GM12878 (cell line): ENCODE results near the gene SETBP1. TPM values are rescaled to one million over a fixed set of nuclear protein-coding genes. Genes with fewer than 3 reads are reported as not detected.

Experiments used
- ATAC-seq: fragments of 200-7000 bp; cut with Tn5 transposase; 3 replicates; pipeline ENCODE4 v1.9.1; 2020; ENCODE audit warnings: mild to moderate bottlenecking, moderate library complexity
- BruUV-seq: library from RNA; stranded (reverse); fragments of 400-500 nt; replicated peaks from 2 replicates; lab custom pipeline; 2021; lab: Mats Ljungman, UMichigan
- CTCF ChIA-PET: fragments of 300-600 bp; sonication (Branson Sonifier 250); formaldehyde crosslinking; extraction: SDS; loops from one replicate; lab custom pipeline; 2021; ENCODE audit warnings: inconsistent platforms; lab: Yijun Ruan, JAX
- POLR2A ChIA-PET: fragments of 350-600 bp; formaldehyde crosslinking; extraction: SDS; loops from one replicate; lab custom pipeline; 2021; ENCODE audit warnings: inconsistent platforms; lab: Charles Lee
- RAD21 ChIA-PET: fragments of 300-600 bp; sonication (Branson Sonifier 250); formaldehyde crosslinking; loops from one replicate; lab custom pipeline; 2023; ENCODE audit warnings: antibody characterized with exemption; ENCODE audit not compliant: unreplicated experiment; lab: Charles Lee
- SMC1A ChIA-PET: fragments of 300-600 bp; sonication (Branson Sonifier 250); formaldehyde crosslinking; loops from one replicate; lab custom pipeline; 2023; ENCODE audit not compliant: unreplicated experiment, uncharacterized antibody; lab: Charles Lee
- DNase-seq: peaks from one replicate; pipeline ENCODE4 v3.0.0-alpha.2; 2011; ENCODE audit warnings: low read depth, low spot score
- FAIRE-seq: peaks from 3 replicates; lab custom pipeline; 2011; peaks lifted over from hg19 to GRCh38; lab: Jason Lieb, UNC
- H2AFZ ChIP-seq: 2 replicates; pipeline ENCODE4 v1.6.0; 2011; ENCODE audit warnings: low read depth, low read length, control low read depth; ENCODE audit not compliant: control insufficient read depth
- H3K27ac ChIP-seq: 2 replicates; pipeline ENCODE4 v1.5.1; 2011; ENCODE audit warnings: control low read depth; ENCODE audit not compliant: control insufficient read depth, insufficient read depth
- H3K27me3 ChIP-seq, 2 experiments: replicated peaks in 1 of 2; 2 replicates each; pipeline versions ENCODE4 v1.6.0 to v1.6.1; 2011; ENCODE audit warnings: low read length in 1 of 2; ENCODE audit not compliant: control insufficient read depth in 2 of 2, insufficient read depth in 2 of 2
- H3K36me3 ChIP-seq, 2 experiments: 2 replicates each; pipeline ENCODE4 v1.5.1; 2011; ENCODE audit warnings: low read length in 1 of 2; ENCODE audit not compliant: control insufficient read depth in 2 of 2, insufficient read depth in 2 of 2
- H3K4me1 ChIP-seq: 2 replicates; pipeline ENCODE4 v1.6.1; 2011; ENCODE audit warnings: mild to moderate bottlenecking, low read length, moderate library complexity, mixed read lengths; ENCODE audit not compliant: control insufficient read depth, insufficient read depth
- H3K4me2 ChIP-seq: 2 replicates; pipeline ENCODE4 v1.6.0; 2011; ENCODE audit warnings: control low read depth; ENCODE audit not compliant: control insufficient read depth, insufficient read depth
- H3K4me3 ChIP-seq: fragments of 200-600 bp; sonication (generic); 2 replicates; pipeline ENCODE4 v1.5.1; 2016
- H3K79me2 ChIP-seq: 2 replicates; pipeline ENCODE4 v1.6.0; 2011; ENCODE audit warnings: low read length; ENCODE audit not compliant: control insufficient read depth, insufficient read depth
- H3K9ac ChIP-seq: 2 replicates; pipeline ENCODE4 v1.8.0; 2011; ENCODE audit warnings: low read length, control low read depth, mixed read lengths; ENCODE audit not compliant: control insufficient read depth, insufficient read depth
- H3K9me3 ChIP-seq: replicated peaks from 3 replicates; pipeline ENCODE4 v1.5.1; 2011; ENCODE audit warnings: mild to moderate bottlenecking, low read length; ENCODE audit not compliant: control insufficient read depth, insufficient read depth
- H4K20me1 ChIP-seq: 2 replicates; pipeline ENCODE4 v1.6.0; 2011; ENCODE audit not compliant: control insufficient read depth, insufficient read depth
- BMI1 ChIP-seq: fragments of 450-650 bp; IDR thresholded peaks from 2 replicates; pipeline ENCODE4 v1.6.1; 2016; ENCODE audit warnings: mild to moderate bottlenecking, moderate library complexity, borderline replicate concordance
- CHD2 ChIP-seq: IDR thresholded peaks from 2 replicates; pipeline ENCODE4 v1.6.1; 2011; ENCODE audit warnings: low read depth, low read length, improper control_type of control experiment, borderline replicate concordance
- HCFC1 ChIP-seq: fragments of 150-350 bp; IDR thresholded peaks from 2 replicates; pipeline ENCODE4 v1.6.1; 2014; ENCODE audit warnings: low read length
- IKZF2 ChIP-seq, 2 experiments: fragments of 450-650 bp; IDR thresholded peaks; 2 replicates each; pipeline ENCODE4 v1.6.1; 2017; ENCODE audit warnings: mild to moderate bottlenecking in 2 of 2, moderate library complexity in 2 of 2
- KLF5 ChIP-seq: fragments of 450-650 bp; IDR thresholded peaks from 2 replicates; pipeline ENCODE4 v1.6.1; 2014; ENCODE audit warnings: mild to moderate bottlenecking; ENCODE audit not compliant: partially characterized antibody
- NFYA ChIP-seq: IDR thresholded peaks from 2 replicates; pipeline ENCODE4 v1.6.1; 2011; ENCODE audit warnings: low read depth, mild to moderate bottlenecking, low read length, improper control_type of control experiment, borderline replicate concordance
- SRF ChIP-seq, 2 experiments: IDR thresholded peaks; 2 replicates each; pipeline ENCODE4 v1.6.1; 2011; ENCODE audit warnings: low read depth in 2 of 2, low read length in 2 of 2, mild to moderate bottlenecking in 1 of 2, moderate library complexity in 1 of 2
- ZNF207 ChIP-seq: fragments of 450-650 bp; IDR thresholded peaks from 2 replicates; pipeline ENCODE4 v1.6.1; 2014; ENCODE audit warnings: antibody characterized with exemption, mild to moderate bottlenecking, borderline replicate concordance
- WGBS: methylation state at CpG from one replicate; pipeline ENCODE4 v1.1.6; 2016; ENCODE audit warnings: low lambda C conversion rate; ENCODE audit not compliant: insufficient replicate concordance, insufficient coverage; ENCODE audit errors: missing lambda C conversion rate; 5-methylcytosine and 5-hydroxymethylcytosine counted together
- in situ Hi-C: fragments of 300-500 bp; cut with MboI; formaldehyde crosslinking; loops from 9 replicates; pipeline ENCODE4 v1.14.3; 2018; ENCODE audit warnings: mixed read lengths
- intact Hi-C: fragments of 100-400 bp; cut with micrococcal nuclease; formaldehyde crosslinking; loops from one replicate; pipeline ENCODE4 v1.14.2; 2022; ENCODE audit not compliant: unreplicated experiment
- polyA plus RNA-seq, 11 experiments: library from polyadenylated mRNA; depleted of rRNA in 4 of 11; unstranded in 6 of 11; stranded (reverse) in 5 of 11; fragments of >200 nt; fragmentation: Nextera tagmentation in 4 of 11; fragmentation: Illumina TruSeq in 1 of 11; extraction: Ambion mirVana in 4 of 11; extraction: Trizol in 1 of 11; gene quantifications; 1 replicate in 1 of 11; 2 replicates in 10 of 11; pipeline versions ENCODE4 v1.2.1 to v1.2.3, GENCODE V29; 2011 to 2016; ENCODE audit warnings: inconsistent platforms in 2 of 11, missing spikeins in 2 of 11, low read depth in 1 of 11
- total RNA-seq, 4 experiments: library from RNA; depleted of rRNA in 3 of 4; stranded (reverse); fragments of >200 nt in 3 of 4; fragmentation: Illumina TruSeq in 1 of 4; extraction: Trizol in 1 of 4; gene quantifications; 2 replicates each; pipeline versions ENCODE4 v1.2.1 to v1.2.3, GENCODE V29; 2013 to 2021

Gene SETBP1
- total and polyA plus RNA-seq, 10 of the 15 experiments (the other 5 are each of a cell fraction or from before 2014, with no cell fraction given) = 0.99 to 29.7 (median 8.3) TPM

DNA sequence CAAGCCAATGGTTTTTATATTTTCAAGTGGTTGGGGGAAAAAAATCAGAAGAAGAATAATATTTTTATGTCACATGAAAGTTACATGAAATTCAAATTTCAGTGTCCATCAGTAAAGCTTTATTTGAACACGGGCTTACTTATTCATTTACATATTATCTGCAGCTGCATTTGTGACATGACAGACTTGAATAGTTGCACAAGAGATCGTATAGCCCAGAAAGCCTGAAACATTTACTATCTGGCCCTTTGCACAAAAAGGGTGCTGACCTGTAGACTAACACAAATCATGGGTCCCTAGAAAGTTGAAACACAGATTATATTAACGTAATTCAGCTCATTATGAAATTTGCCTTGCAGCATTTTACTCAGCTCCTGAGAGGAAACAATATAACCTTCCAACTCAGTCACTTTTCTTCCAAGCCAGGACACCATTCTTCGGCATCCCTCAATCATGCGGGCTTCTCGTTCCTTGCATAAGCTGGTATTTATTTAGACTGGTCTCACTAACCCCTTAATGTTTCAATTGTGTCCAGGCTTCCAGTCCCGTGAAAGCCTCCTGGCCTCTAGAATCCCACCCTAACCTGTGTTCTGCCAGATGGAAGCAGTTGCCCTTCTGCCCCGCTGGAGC lies 402.7 kb downstream of the SETBP1 start:
- no peak for DNase-seq
- no peaks in the 10 kb centered on the region for H4K20me1 ChIP-seq
- SMC1A ChIA-PET = interaction anchor here (1.0 to 1.3 kb wide), 2 partner anchors 10 to 90 kb away, joined by 3 to 4 read pairs; no protein-coding TSS in a partner anchor
- H3K4me1 ChIP-seq = no peaks in the 10 kb centered on the region
- H3K36me3 ChIP-seq = no peaks in the 10 kb centered on the region
- in situ Hi-C loops (loop anchor here (10.0 kb wide), 1 partner anchor 59 kb away; no protein-coding TSS in a partner anchor), intact Hi-C loops (no loop called here)
- no peak overlapping the region for H3K4me3 ChIP-seq
- POLR2A ChIA-PET = no interaction called here
- RAD21 ChIA-PET = interaction anchor here (0.9 kb wide), 1 partner anchor 130 kb away, joined by 4 read pairs; no protein-coding TSS in a partner anchor
- no peak for ATAC-seq
- no peak overlapping the region for H3K27ac ChIP-seq
- H2AFZ ChIP-seq = no peak overlapping the region
- H3K9ac ChIP-seq = no peak overlapping the region
- H3K9me3 ChIP-seq = peaks cover 3% of the 10 kb centered on the region; the same call in 1 of the 3 replicates
- CTCF ChIA-PET = no interaction called here
- H3K27me3 ChIP-seq = no peaks in the 10 kb centered on the region
- H3K79me2 ChIP-seq = no peaks in the 10 kb centered on the region
- WGBS = 58% methylated on average over 8 of the region's 8 CpGs
- peak; percentile 64 for FAIRE-seq
- no TSS peak for BruUV-seq
- no peak for TF ChIP-seq KLF5
- no peak for TF ChIP-seq NFYA
- TF ChIP-seq IKZF2 (IDR thresholded peaks at IDR 0.05) = no peak
- TF ChIP-seq ZNF207 = no peak
- TF ChIP-seq SRF (IDR thresholded peaks at IDR 0.05; ENCODE audit: low read depth in 2 of 2, low read length in 2 of 2) = no peak
- no peak for TF ChIP-seq CHD2
- no peak overlapping the region for H3K4me2 ChIP-seq

GRCh38 chr18:45084206-45084605 lies 403.5 kb downstream of the SETBP1 start:
- no peak for DNase-seq
- no peaks in the 10 kb centered on the region for H3K27me3 ChIP-seq
- in situ Hi-C loops (loop anchor here (10.0 kb wide), 1 partner anchor 59 kb away; no protein-coding TSS in a partner anchor), intact Hi-C loops (no loop called here)
- TF ChIP-seq HCFC1 = no peak
- TF ChIP-seq BMI1 = no peak
- no peaks in the 10 kb centered on the region for H3K79me2 ChIP-seq
- BruUV-seq = no TSS peak
- H3K4me1 ChIP-seq = no peaks in the 10 kb centered on the region
- H4K20me1 ChIP-seq = no peaks in the 10 kb centered on the region
- H3K4me3 ChIP-seq = no peak overlapping the region
- H3K36me3 ChIP-seq = no peaks in the 10 kb centered on the region
- WGBS = 57% methylated on average over 13 of the region's 13 CpGs
- no peak overlapping the region for H3K4me2 ChIP-seq
- H3K9ac ChIP-seq = no peak overlapping the region
- CTCF ChIA-PET = no interaction called here
- ATAC-seq = no peak
- FAIRE-seq = no peak
- peaks cover 3% of the 10 kb centered on the region; the same call in 1 of the 3 replicates for H3K9me3 ChIP-seq
- SMC1A ChIA-PET = no interaction called here
- H2AFZ ChIP-seq = no peak overlapping the region
- RAD21 ChIA-PET = no interaction called here
- POLR2A ChIA-PET = no interaction called here
- no peak overlapping the region for H3K27ac ChIP-seq
